ENCODE data around the gene NFE2L1. TPM values are rescaled to one million over a fixed set of nuclear protein-coding genes. Genes with fewer than 3 reads are reported as not detected.

Gene NFE2L1
- total and polyA plus RNA-seq, 9 of the 15 experiments (the other 6 are each of a cell fraction or from before 2014, with no cell fraction given) = 2.0 to 68.6 (median 39.7) TPM

- H3K27ac ChIP-seq (ENCODE audit: extremely low read depth, low read depth, low read length) = 0 out of 3 replicates have a peak overlapping the region, but pooled peaks have one; percentile 21
- FAIRE-seq = peak; percentile 91
- POLR2A ChIA-PET = interaction anchor here (0.8 to 1.2 kb wide), 9 partner anchors 9 to 180 kb away, joined by 3 to 6 read pairs (median 3); partner anchors contain the start of genes CDK5RAP3, LRRC46, MRPL10 and NFE2L1
- no peak for TF ChIP-seq EP300 (IDR thresholded peaks at IDR 0.05; ENCODE audit: low read length)
- TF ChIP-seq HMG20B (CRISPR knock-in tag; IDR thresholded peaks at IDR 0.05) = no peak
- peak; percentile 84; the same call in 1 of the 2 replicates for TF ChIP-seq ZBTB26 (CRISPR knock-in tag; IDR thresholded peaks at IDR 0.05)
- TF ChIP-seq NFRKB (IDR thresholded peaks at IDR 0.05; ENCODE audit: low read depth) = peak; percentile 49; the same call in 1 of the 2 replicates
- TF ChIP-seq TARDBP (IDR thresholded peaks at IDR 0.05) = no peak
- no peak for TF ChIP-seq ZNF408 (CRISPR knock-in tag; IDR thresholded peaks at IDR 0.05; ENCODE audit: low read depth)
- TF ChIP-seq CC2D1A (IDR thresholded peaks at IDR 0.05) = peak; percentile 46; the same call in 1 of the 2 replicates
- no peak for TF ChIP-seq ZNF23 (CRISPR knock-in tag; IDR thresholded peaks at IDR 0.05)
- no peak for TF ChIP-seq U2AF1 (optimal IDR thresholded peaks at IDR 0.05; ENCODE audit: low read depth, low read length)
- no peak for TF ChIP-seq DMBX1 (CRISPR knock-in tag; IDR thresholded peaks at IDR 0.05; ENCODE audit: borderline replicate concordance)
- TF ChIP-seq ZNF354B (CRISPR knock-in tag; IDR thresholded peaks at IDR 0.05) = no peak
- 0 out of 2 replicates have a peak, but pooled peaks have one; percentile 22 for TF ChIP-seq ATF7 (IDR thresholded peaks at IDR 0.05)
- no peak for TF ChIP-seq CBX1 (IDR thresholded peaks at IDR 0.05; ENCODE audit: low read depth)
- TF ChIP-seq E2F4 (CRISPR knock-in tag; IDR thresholded peaks at IDR 0.05; ENCODE audit: low read depth) = no peak
- no peak for TF ChIP-seq SIRT6 (IDR thresholded peaks at IDR 0.05; ENCODE audit: low read depth, low read length)
- TF ChIP-seq ZEB2 (IDR thresholded peaks at IDR 0.05) = no peak
- peak; percentile 65; the same call in 1 of the 2 replicates for TF ChIP-seq DPF2 (IDR thresholded peaks at IDR 0.05)
- TF ChIP-seq, protein P1, sequence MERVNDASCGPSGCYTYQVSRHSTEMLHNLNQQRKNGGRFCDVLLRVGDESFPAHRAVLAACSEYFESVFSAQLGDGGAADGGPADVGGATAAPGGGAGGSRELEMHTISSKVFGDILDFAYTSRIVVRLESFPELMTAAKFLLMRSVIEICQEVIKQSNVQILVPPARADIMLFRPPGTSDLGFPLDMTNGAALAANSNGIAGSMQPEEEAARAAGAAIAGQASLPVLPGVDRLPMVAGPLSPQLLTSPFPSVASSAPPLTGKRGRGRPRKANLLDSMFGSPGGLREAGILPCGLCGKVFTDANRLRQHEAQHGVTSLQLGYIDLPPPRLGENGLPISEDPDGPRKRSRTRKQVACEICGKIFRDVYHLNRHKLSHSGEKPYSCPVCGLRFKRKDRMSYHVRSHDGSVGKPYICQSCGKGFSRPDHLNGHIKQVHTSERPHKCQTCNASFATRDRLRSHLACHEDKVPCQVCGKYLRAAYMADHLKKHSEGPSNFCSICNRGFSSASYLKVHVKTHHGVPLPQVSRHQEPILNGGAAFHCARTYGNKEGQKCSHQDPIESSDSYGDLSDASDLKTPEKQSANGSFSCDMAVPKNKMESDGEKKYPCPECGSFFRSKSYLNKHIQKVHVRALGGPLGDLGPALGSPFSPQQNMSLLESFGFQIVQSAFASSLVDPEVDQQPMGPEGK (CRISPR knock-in tag; IDR thresholded peaks at IDR 0.05; ENCODE audit: borderline replicate concordance) = no peak
Observed at GRCh38 chr17:48011405-48012150, 36.6 kb upstream of the NFE2L1 start.

More at GRCh38 chr17:48011405-48012150, 36.6 kb upstream of the NFE2L1 start:
- BruUV-seq (replicated peaks) = no TSS peak
- H3K4me3 ChIP-seq = peak overlapping the region; percentile 12; the same call in 1 of the 2 replicates
- intact Hi-C loops (cut with micrococcal nuclease) (loop anchor here (2.0 kb wide), 1 partner anchor 33 kb away; no protein-coding TSS in a partner anchor), in situ Hi-C loops (cut with MboI) (no loop called here)
- DNase-seq (ENCODE audit: extremely low read depth in 1 of 4, low spot score in 3 of 4) = peak; percentile 57 to 81 (median 68)
- peak; percentile 88 for ATAC-seq
- H2AFZ ChIP-seq (ENCODE audit: low read depth, low read length) = peak overlapping the region; percentile 92
- no peaks in the 10 kb centered on the region for H4K20me1 ChIP-seq (replicated peaks; ENCODE audit: control insufficient read depth, insufficient read depth, low read length)
- no peaks in the 10 kb centered on the region for H3K79me2 ChIP-seq (ENCODE audit: control insufficient read depth, insufficient read depth, low read length)
- 30% methylated on average over 22 of the region's 23 CpGs for WGBS (ENCODE audit: insufficient coverage, low coverage, missing lambda C conversion rate)
- H3K9me3 ChIP-seq (replicated peaks; ENCODE audit: control insufficient read depth, insufficient read depth, low read depth, low read length) = no peaks in the 10 kb centered on the region; the same call in 1 of the 2 replicates
- H3K27me3 ChIP-seq (ENCODE audit: control insufficient read depth in 2 of 2, insufficient read depth in 2 of 2, low read length in 2 of 2) = no peaks in the 10 kb centered on the region
- peaks cover 22 to 23% of the 10 kb centered on the region in 2 experiments for H3K4me1 ChIP-seq (replicated peaks in 1 of 2; ENCODE audit: control insufficient read depth in 2 of 2, insufficient read depth in 2 of 2, low read length in 2 of 2)
- no peaks in the 10 kb centered on the region for H3K9me1 ChIP-seq (ENCODE audit: control insufficient read depth, insufficient read depth, low read length)
- H3K36me3 ChIP-seq (ENCODE audit: control insufficient read depth, insufficient read depth, low read length) = no peaks in the 10 kb centered on the region
- CTCF ChIA-PET (ENCODE audit: low intra/inter-chr PET ratio) = interaction anchor here (1.0 to 1.7 kb wide), 2 partner anchors 61 to 120 kb away, joined by 5 to 6 read pairs; no protein-coding TSS in a partner anchor
- H3K9ac ChIP-seq (ENCODE audit: insufficient read depth in 1 of 2, low read depth in 2 of 2, low read length in 2 of 2) = peak overlapping the region; percentile 37 to 74
- H3K4me2 ChIP-seq (ENCODE audit: insufficient read depth, low read length) = peak overlapping the region; percentile 69
